Amniotic epithelial cell (primary cell): ENCODE measurements around the gene POU3F1.

ENCODE experiments used
- DNase-seq: peaks from one replicate; pipeline ENCODE4 v3.0.0-alpha.2; 2010; ENCODE audit warnings: low read depth

POU3F1 gene

GRCh38 chr1:38028105-38028591 is 18.4 kb downstream of the POU3F1 start:
- no peak for DNase-seq

GRCh38 chr1:38027201-38028104 is 19.1 kb downstream of the POU3F1 start:
- DNase-seq: no peak

DNA sequence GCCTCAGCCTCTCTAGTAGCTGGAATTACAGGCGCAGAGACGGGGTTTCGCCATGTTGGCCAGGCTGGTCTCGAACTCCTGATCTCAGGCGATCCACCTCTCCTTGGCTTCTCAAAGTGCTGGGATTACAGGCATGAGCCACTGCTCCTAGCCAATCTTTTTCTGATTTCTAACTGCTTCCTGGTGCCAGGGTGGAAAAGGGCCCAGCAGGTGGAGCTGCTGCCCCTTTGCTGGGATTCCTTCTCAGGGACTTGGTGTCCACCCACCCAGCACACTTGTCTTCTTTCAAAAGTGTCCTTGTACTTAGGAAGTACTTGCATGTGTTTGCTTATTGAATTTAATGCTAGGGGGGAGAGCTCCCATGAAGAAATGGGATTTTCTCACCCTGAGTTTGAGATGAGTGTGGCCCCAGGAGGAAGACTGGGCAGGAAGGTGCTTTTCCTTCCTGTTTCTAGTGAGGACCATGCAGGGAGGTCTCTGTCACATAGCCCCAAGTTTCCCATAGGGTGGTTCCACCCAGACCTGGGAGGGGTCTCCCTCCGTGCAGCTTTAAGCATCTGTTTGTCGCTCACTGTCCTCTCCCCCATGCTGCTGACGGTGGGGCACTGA is 19.9 kb downstream of the POU3F1 start:
- DNase-seq: peak; percentile 56

GRCh38 chr1:38025664-38026063 is 20.9 kb downstream of the POU3F1 start:
- DNase-seq: no peak

GRCh38 chr1:38025233-38025632 is 21.4 kb downstream of the POU3F1 start:
- DNase-seq: no peak

DNA sequence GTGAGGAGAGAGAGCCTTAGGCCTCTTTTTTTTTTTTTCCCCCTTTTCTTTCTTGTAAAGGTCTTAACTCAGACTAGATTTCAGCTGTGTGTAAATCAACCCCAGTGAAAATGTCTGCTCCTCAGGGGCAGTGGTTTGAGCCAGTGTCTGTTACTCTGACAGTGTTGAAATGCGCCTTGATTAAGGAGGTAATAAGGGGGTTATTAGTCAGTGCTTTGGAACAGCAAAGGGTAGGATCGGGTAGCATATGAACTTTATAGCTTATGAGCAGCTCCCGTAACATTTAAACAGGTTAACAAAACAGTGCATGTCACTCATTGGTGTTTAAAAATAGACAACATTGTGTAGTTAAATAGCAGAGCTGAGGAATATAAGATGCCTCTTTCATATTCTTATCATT is 23.8 kb downstream of the POU3F1 start:
- no peak for DNase-seq

- DNase-seq: no peak
These were observed 24.6 kb downstream of the POU3F1 start for GRCh38 chr1:38021969-38022368.

- no peak for DNase-seq
These were observed 26.2 kb downstream of the POU3F1 start for GRCh38 chr1:38020396-38020795.

DNA sequence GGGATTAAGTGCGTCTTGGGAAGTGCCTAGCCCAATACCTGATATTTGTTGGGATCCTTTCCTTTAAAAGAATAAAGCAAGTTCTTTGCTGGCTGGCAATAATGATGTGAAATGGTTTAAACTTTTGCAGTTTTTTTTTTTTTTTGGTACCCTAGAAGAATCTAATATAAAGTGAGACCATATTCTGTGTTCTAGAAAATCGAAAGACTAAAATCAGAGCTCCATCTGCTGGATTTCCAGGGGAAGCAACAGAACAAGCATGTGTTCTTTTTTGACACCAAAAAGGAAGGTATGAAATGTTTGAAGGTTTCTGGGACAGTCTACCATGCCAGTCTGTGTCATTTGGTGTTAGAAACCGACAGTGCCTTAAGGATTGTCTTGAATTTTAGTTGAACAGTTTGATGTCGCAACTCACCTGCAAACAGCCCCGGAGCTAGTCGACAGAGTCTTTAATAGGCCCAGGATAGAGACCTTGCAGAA is 27.7 kb downstream of the POU3F1 start:
- peak; percentile 57 for DNase-seq

DNA sequence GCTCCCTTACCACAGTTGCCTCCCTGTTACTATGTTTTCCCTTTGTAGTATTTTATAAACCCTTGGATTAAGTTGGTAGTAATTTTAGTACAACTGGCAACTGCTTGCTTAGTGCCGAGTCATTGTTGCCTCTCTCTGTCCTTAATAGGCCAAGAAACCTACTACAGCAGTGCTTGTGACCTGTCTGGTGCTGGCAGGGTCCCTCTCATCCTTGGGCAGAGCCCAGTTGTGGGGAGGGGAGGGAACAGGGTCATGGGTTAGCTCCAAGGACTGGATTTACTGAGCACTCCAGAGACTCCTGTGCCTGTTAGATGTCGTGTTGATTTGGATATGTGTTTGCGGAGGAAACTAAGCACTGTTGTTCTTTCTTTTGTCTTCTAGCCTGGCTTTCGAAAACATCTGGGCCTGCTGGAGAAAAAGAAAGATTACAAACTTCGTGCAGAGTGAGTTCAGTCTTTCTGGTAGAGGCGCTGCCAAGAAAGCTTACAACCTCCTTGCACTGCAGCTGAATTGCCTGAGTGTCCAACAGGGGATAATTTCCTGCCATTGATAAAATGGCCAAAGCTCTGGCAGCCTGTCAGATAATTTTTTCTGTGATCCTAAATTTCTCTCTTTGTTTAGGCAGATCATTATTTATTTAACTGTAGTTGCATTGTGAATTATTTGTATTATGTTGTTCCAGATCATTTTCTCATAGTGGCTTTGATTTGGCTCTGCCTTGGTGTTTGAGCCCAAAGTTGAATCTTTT is 30.4 kb downstream of the POU3F1 start:
- DNase-seq: peak; percentile 29

DNA sequence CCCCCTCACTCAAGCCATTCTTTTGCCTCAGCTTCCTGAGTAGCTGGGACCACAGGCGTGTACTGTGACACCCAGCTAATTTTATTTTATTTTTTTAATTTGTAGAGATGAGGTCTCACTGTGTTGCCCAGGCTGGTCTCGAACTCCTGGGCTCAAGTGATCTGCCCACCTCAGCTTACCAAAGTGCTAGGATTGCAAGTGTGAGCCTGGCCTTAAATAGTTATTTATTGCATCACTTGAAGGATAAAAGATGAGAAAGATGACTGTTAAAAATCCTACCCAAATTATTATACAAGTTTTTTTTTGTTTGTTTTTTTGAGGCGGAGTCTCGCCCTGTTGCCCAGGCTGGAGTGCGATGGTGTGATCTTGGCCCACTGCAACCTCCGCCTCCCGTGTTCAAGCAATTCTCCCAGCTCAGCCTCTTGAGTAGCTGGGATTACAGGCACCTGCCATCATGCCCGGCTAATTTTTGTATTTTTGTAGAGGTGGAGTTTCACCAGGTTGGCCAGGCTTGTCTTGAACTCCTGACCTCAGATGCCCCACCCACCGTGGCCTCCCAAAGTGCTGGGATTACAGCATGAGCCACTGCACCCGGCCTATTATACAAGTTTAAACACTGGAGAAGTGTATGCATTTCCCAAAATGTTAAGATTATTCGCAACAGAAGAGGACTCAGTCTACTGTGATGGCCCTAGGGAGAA is 31.7 kb downstream of the POU3F1 start:
- no peak for DNase-seq

GRCh38 chr1:38014171-38014570 is 32.4 kb downstream of the POU3F1 start:
- DNase-seq: no peak

DNA sequence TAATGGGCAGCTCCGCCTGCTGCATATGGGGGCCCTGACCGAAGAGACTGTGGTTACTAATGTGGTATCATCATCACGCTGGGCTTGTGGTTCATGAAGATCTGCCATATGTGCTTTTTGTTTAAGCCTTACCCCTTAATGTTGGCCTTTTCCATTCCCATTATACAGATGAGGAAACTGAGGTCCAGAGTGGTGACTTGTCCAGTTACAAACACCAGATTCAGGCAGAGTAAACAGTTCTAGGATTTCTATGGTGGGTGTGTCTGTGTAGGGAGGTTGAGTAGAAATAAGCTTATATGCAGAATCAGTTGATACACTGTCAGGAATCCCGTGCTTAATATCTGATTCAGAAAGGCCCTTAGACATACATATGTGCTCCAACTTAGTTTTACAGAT is 33.4 kb downstream of the POU3F1 start:
- no peak for DNase-seq

DNA sequence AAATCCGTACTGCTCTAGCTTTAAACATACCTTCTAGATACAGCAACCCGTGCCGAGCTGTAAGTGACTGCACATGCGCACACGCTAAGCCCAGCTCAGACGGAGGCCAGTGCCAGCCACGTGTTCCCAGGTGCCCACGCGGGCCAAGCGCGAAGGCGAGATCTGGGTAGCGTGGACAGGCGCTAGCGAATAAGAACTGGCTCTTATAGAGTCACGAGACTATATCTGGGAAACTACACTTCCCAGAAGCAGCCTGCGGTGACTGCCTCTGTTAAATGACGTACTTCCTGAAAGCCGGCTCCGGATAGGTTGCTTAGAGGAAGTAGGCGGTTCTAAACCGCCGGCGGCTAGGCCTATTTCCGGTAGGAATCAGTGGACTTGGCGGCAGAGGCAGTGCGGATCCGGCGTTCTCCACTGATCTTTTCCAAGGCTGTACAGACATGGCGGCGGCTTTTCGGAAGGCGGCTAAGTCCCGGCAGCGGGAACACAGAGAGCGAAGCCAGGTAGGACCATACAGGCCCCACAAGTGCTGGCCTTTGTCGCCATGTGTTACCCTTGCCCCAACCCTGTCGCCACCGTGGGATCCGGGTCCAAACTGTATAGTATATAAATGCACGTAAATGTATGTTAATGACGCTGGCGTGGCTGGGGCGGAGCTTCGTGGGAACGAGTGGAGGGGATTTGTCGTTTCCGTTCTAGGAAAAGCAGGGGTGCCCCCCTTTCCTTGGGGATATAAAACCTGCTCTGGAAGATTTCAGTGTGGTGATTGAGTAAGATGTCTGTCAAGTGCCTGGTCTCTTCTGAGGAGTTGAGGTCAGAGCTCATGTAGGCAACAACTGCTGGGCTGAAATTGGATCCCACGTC is 34.0 kb downstream of the POU3F1 start, which contains the start of gene UTP11:
Gene UTP11, plus strand, starts transcription at position 372 of the 864 bp plus-strand sequence. Its CDS starts 69 bp downstream, at position 441.
- DNase-seq: peak; percentile 100

GRCh38 chr1:38009841-38010180 is 36.8 kb downstream of the POU3F1 start:
- DNase-seq: no peak

GRCh38 chr1:38009088-38009840 is 37.3 kb downstream of the POU3F1 start:
- DNase-seq: peak; percentile 71

DNA sequence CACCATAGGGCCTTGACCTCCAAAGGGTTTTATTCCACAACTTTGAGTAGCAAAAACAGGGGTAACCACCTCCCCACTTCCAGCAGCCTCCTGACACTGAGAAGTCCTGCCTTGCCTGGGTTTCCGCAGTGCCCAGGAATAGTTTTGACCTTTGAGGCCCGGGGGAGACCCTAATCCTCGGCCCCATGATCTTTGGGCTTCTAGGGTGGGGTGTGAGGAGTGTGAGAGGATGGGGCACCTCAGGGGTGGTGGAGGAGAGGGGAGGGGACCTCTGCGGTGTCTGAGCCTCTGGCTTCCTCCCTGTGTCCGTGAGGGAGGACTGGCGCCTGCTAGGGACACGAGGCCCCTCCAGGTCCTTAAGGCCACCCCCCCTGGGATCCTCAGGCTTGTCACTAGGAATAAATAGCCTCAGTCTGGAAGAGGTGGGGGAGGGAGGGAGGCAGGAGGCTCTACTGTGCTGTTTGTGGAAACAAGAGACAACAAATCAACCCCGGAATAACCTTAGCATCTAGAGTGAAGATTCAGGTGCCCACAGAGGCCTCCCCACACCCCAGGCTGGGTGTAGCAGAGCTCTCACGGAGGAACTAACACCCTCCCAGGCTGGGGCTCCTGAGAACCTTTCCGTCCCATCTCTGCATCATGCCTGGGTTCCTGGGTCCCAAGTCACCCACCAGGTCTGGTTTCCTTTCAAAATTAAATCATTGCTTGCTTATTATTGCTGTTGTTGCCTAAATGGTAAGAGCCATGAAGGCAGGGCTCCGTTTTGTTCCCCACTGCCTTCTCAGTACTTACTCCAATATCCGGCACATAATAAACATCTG is 40.4 kb downstream of the POU3F1 start:
- DNase-seq: no peak

- DNase-seq: peak; percentile 38
These were observed 41.2 kb downstream of the POU3F1 start, which contains the start of gene FHL3 for GRCh38 chr1:38005195-38006007. Gene FHL3, minus strand, starts transcription at chr1:38005514. Its CDS starts 6,102 bp downstream, at chr1:37999412.
